HepG2 (cell line): ENCODE results near the gene TMEM253. TPM values are rescaled to one million over a fixed set of nuclear protein-coding genes. Genes with fewer than 3 reads are reported as not detected.

ENCODE experiments used
- BORCS8-MEF2B ChIP-seq: sonication (generic); formaldehyde crosslinking; IDR thresholded peaks from 2 replicates; pipeline ENCODE4 v1.8.0; 2022; ENCODE audit warnings: mild to moderate bottlenecking, missing genetic modification reagents
- DMAP1 ChIP-seq: IDR thresholded peaks from 2 replicates; pipeline ENCODE4 v1.6.1; 2016
- DNMT1 ChIP-seq: sonication (generic); formaldehyde crosslinking; IDR thresholded peaks from 2 replicates; pipeline ENCODE4 v1.5.1; 2020; ENCODE audit warnings: mild to moderate bottlenecking, missing genetic modification reagents
- FOSL2 ChIP-seq: sonication (generic); formaldehyde crosslinking; IDR thresholded peaks from 2 replicates; pipeline ENCODE4 v1.4.0; 2020; ENCODE audit warnings: missing genetic modification reagents
- MAFG ChIP-seq: sonication (generic); formaldehyde crosslinking; IDR thresholded peaks from 2 replicates; pipeline ENCODE4 v1.5.1; 2020; ENCODE audit warnings: mild to moderate bottlenecking, missing genetic modification reagents
- NBN ChIP-seq: fragments of 450-650 bp; conservative IDR thresholded peaks from 2 replicates; pipeline ENCODE4 v1.6.1; 2017
- NONO ChIP-seq, 2 experiments: fragments of 450-650 bp in 1 of 2; sonication (generic) in 1 of 2; formaldehyde crosslinking in 1 of 2; IDR thresholded peaks in 1 of 2; conservative IDR thresholded peaks in 1 of 2; 2 replicates each; pipeline versions ENCODE4 v1.6.1 to v1.8.0; 2017 to 2022; ENCODE audit warnings: mild to moderate bottlenecking in 1 of 2, missing genetic modification reagents in 1 of 2, moderate library complexity in 1 of 2
- POGZ ChIP-seq: sonication (generic); formaldehyde crosslinking; IDR thresholded peaks from 2 replicates; pipeline ENCODE4 v1.4.0; 2020; ENCODE audit warnings: mild to moderate bottlenecking, missing genetic modification reagents
- PRDM15 ChIP-seq: sonication (generic); formaldehyde crosslinking; IDR thresholded peaks from 2 replicates; pipeline ENCODE4 v1.4.0; 2020; ENCODE audit warnings: missing genetic modification reagents
- SCMH1 ChIP-seq: sonication (generic); formaldehyde crosslinking; IDR thresholded peaks from 2 replicates; pipeline ENCODE4 v1.9.0; 2021; ENCODE audit warnings: missing genetic modification reagents, mild to moderate bottlenecking, borderline replicate concordance
- TFDP1 ChIP-seq: IDR thresholded peaks from 2 replicates; pipeline ENCODE4 v1.6.1; 2016; ENCODE audit warnings: missing compliant biosample characterization, missing genetic modification reagents, borderline replicate concordance
- ZBTB46 ChIP-seq: sonication (generic); formaldehyde crosslinking; IDR thresholded peaks from 2 replicates; pipeline ENCODE4 v1.4.0; 2020; ENCODE audit warnings: mild to moderate bottlenecking, missing genetic modification reagents, borderline replicate concordance
- ZNF230 ChIP-seq: sonication (generic); formaldehyde crosslinking; IDR thresholded peaks from 2 replicates; pipeline ENCODE4 v1.4.0; 2020; ENCODE audit warnings: mild to moderate bottlenecking, missing genetic modification reagents
- ZNF232 ChIP-seq: sonication (generic); formaldehyde crosslinking; IDR thresholded peaks from 2 replicates; pipeline ENCODE4 v1.4.0; 2020; ENCODE audit warnings: missing genetic modification reagents, borderline replicate concordance
- ZNF276 ChIP-seq: sonication (generic); formaldehyde crosslinking; IDR thresholded peaks from 2 replicates; pipeline ENCODE4 v1.4.0; 2020; ENCODE audit warnings: mild to moderate bottlenecking, low read depth, missing genetic modification reagents
- ZNF326 ChIP-seq: sonication (generic); formaldehyde crosslinking; IDR thresholded peaks from 2 replicates; pipeline ENCODE4 v1.4.0; 2020; ENCODE audit warnings: missing genetic modification reagents, borderline replicate concordance
- ZNF44 ChIP-seq: sonication (generic); formaldehyde crosslinking; IDR thresholded peaks from 2 replicates; pipeline ENCODE4 v1.5.1; 2020; ENCODE audit warnings: mild to moderate bottlenecking, missing genetic modification reagents
- ZNF501 ChIP-seq: sonication (generic); formaldehyde crosslinking; IDR thresholded peaks from 2 replicates; pipeline ENCODE4 v1.5.1; 2020; ENCODE audit warnings: mild to moderate bottlenecking, moderate library complexity, missing genetic modification reagents
- ZNF567 ChIP-seq: sonication (generic); formaldehyde crosslinking; IDR thresholded peaks from 2 replicates; pipeline ENCODE4 v1.8.1; 2023; ENCODE audit warnings: mild to moderate bottlenecking, missing genetic modification reagents, borderline replicate concordance
- ZNF737 ChIP-seq: sonication (generic); formaldehyde crosslinking; IDR thresholded peaks from 2 replicates; pipeline ENCODE4 v1.5.0; 2020; ENCODE audit warnings: missing genetic modification reagents, mild to moderate bottlenecking, borderline replicate concordance
- ZNF777 ChIP-seq: sonication (generic); formaldehyde crosslinking; IDR thresholded peaks from 2 replicates; pipeline ENCODE4 v1.4.0; 2020; ENCODE audit warnings: missing genetic modification reagents
- ZSCAN30 ChIP-seq: sonication (generic); formaldehyde crosslinking; IDR thresholded peaks from 2 replicates; pipeline ENCODE4 v1.5.0; 2020; ENCODE audit warnings: mild to moderate bottlenecking, missing genetic modification reagents
- polyA plus RNA-seq, 8 experiments: library from polyadenylated mRNA; depleted of rRNA in 3 of 8; stranded (reverse) in 7 of 8; unstranded in 1 of 8; fragments of >200 nt; fragmentation: Illumina TruSeq in 4 of 8; extraction: Trizol in 4 of 8; gene quantifications; 2 replicates each; pipeline versions ENCODE4 v1.2.1 to v1.2.3, GENCODE V29; 2011 to 2016; ENCODE audit warnings: low read depth in 4 of 8, missing spikeins in 1 of 8, mixed read lengths in 1 of 8; ENCODE audit not compliant: insufficient read depth in 1 of 8
- total RNA-seq, 5 experiments: library from RNA; depleted of rRNA; stranded (reverse); fragments of >200 nt; fragmentation: Illumina TruSeq; extraction: Trizol; gene quantifications; 2 replicates each; pipeline ENCODE4 v1.2.3, GENCODE V29; 2016; ENCODE audit warnings: low read depth in 1 of 5

TMEM253 gene
- total and polyA plus RNA-seq, 2 of the 13 experiments (the other 11 are each of a cell fraction or from before 2014, with no cell fraction given): 0.29 to 0.45 TPM

- TF ChIP-seq SCMH1 (CRISPR knock-in tag) (no peak), ZNF567 (CRISPR knock-in tag) (0 out of 2 replicates have a peak, but pooled peaks have one; percentile 27), ZNF232 (CRISPR knock-in tag) (no peak), NBN (no peak), ZNF44 (CRISPR knock-in tag) (no peak), FOSL2 (CRISPR knock-in tag) (no peak), ZBTB46 (CRISPR knock-in tag) (no peak), DNMT1 (no peak; the same call in 1 of the 2 replicates), ZNF737 (CRISPR knock-in tag) (0 out of 2 replicates have a peak, but pooled peaks have one; percentile 22), DMAP1 (no peak), ZNF501 (CRISPR knock-in tag) (no peak), ZSCAN30 (CRISPR knock-in tag) (no peak), ZNF230 (CRISPR knock-in tag) (peak; percentile 45; the same call in 1 of the 2 replicates), BORCS8-MEF2B (peak; percentile 51), PRDM15 (CRISPR knock-in tag) (no peak), ZNF276 (no peak), POGZ (CRISPR knock-in tag) (no peak), TFDP1 (CRISPR knock-in tag) (no peak), ZNF326 (CRISPR knock-in tag) (no peak), MAFG (CRISPR knock-in tag) (no peak), ZNF777 (no peak), NONO (IDR thresholded peaks at IDR 0.05) (no peak), NONO (CRISPR knock-in tag; conservative IDR thresholded peaks at IDR 0.05) (no peak; the same call in 1 of the 2 replicates)
Observed at GRCh38 chr14:21096978-21097635, 3.8 kb upstream of the TMEM253 start (continued).
